HG03565 (cell line): ENCODE data around the gene TOP1.
A peak's percentile ranks its signal among the peaks of the same experiment; 100 is the strongest.

Source experiments
- ATAC-seq: cut with Tn5 transposase; IDR thresholded peaks from one replicate; pipeline ENCODE4 v1.9.1; 2021; ENCODE audit warnings: mild to moderate bottlenecking, moderate library complexity; ENCODE audit not compliant: unreplicated experiment

TOP1 gene

GRCh38 chr20:41054070-41054846 is 25.6 kb downstream of the TOP1 start:
- no peak for ATAC-seq

DNA sequence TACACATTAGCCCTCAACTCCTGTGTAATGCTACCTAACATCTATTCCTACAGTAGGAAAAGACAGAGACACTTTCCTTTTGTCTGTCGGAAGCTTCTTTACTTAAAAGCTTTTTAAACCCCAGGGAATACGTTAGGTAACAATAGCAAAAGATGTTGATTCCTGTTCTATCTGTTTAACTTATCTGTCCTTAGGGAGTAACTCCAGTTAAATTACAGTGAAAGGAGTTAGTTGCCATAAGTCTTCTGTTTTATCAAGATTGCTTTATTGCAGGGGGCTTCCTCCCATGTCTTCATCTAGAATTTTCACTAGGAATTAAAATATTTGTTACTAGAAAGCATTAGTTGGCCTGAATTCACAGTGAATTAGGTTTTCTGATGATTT is 26.2 kb downstream of the TOP1 start:
- ATAC-seq = no peak

DNA sequence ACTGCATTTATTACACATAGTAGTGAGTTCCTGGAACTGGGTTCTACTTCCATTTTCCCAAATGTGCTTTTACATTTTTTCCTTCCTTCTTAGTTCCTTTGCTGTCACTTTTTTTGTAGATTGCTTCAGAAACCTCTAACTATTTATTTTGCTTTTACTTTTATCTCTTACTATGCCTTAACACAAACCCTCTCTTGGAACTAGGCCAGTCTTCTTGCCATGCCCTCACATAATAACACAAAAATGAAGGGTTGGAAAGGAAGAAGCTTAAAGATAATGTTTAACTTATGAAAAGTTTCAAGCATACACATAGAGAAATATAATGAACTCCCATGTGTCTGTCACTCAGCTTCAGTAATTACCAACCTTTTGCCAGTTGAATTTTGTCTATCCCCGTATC is 27.1 kb downstream of the TOP1 start:
- ATAC-seq = no peak

DNA sequence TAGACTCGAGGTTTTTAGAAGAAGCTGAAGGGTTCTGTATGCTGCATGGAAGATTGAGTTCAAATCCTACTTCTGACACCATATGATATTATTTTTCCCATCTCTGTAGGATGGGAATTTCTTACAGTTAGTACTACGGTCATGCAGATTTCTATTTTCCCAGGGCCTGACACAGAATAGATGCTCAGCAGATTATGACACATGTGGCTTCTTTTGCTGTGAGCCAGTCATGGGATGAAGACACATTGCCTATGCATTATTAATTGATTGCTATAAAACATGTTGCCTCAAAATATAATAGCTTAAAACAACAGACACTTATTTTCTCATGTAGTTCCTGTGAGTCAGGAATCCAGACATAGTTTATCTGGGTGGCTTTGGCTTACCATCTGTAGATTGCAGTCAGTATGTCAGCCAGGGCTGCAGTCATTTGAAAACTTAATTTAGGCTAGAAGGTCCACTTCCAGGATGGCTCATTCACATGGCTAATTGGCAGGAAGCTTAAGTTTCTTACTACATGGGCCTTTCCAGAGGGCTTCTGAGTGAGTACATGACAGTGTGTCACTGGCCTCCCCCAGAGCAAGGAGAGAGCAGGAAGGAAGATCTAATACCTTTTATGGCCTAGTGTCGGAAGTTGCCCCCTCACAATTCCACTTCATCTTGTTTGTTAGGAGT is 29.5 kb downstream of the TOP1 start:
- no peak for ATAC-seq

GRCh38 chr20:41058674-41059635 is 30.3 kb downstream of the TOP1 start:
- ATAC-seq = no peak

DNA sequence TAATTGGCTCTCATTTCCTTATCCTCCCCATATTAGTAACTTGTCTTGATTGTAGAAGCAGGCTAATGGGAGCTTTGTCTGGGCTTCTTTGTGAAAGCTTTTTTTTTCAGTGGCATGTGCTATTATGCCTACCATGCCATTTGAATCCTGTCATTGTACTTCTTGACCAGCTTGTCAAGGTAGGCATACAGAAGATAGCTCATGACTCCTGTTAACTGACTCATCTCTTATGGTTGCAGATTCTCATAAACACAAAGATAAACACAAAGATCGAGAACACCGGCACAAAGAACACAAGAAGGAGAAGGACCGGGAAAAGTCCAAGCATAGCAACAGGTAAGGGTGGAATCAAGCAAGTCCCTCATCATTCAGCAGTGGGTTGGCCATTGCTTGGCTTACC is 32.5 kb downstream of the TOP1 start:
- ATAC-seq = no peak

GRCh38 chr20:41063442-41063841 is 34.8 kb downstream of the TOP1 start:
- no peak for ATAC-seq

DNA sequence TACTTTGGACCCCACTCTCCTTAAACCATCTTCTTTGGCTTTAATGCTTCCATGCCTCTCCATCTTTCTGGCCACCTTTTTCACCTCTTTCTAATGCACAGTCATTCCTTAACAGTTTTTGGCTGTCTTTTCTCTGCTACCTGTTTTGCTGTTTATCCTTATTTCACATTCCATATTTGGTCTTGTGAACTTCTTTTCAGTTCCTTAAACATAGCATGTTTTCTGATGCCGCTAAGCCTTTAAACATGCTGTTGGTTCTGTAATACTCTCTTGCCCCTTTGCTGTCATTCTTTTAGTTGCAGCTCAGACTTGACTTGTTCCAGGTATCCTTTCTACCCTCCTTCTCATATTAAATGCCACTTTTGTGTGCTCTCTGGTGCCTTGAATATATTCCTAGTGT is 35.8 kb downstream of the TOP1 start:
- ATAC-seq = peak; percentile 57

DNA sequence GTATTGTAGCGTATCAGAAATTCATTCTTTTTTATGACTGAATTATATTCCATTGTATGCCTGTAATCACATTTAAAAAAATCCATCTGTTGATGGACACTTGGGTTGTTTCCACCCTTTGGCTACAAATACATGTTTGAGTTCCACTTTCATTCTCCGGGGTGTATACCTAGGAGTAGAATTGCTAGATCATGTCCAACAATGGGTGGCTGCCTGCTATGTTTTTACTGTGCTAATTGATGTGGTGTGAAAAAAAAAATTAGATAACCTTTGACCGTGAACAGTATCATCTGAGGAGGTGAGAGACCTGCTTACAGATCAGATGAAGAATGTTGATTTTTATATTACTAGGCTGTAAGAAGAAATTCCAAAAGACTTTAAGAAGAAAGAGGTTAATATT is 37.1 kb downstream of the TOP1 start:
- no peak for ATAC-seq

DNA sequence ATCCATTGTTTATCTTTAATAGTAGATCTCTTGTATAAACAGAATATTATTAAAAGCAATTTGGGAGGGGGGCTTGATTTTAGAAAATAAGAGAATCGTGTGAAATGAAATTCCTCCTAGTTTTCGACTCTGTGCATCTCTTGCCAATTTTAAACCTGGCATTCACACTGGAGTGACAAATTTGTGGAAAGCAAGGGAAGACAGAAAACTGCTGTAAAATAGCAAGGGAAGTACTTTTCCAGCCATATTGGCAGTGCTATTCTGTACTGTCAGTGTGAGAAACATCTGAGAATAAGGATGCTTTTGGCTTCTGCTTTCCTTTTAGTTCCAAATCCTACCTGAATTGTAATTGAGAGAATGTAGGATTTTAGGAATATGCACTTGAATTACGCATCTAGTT is 40.2 kb downstream of the TOP1 start:
- ATAC-seq = no peak

- no peak for ATAC-seq
Observed at GRCh38 chr20:41072190-41072863, 43.7 kb downstream of the TOP1 start.

DNA sequence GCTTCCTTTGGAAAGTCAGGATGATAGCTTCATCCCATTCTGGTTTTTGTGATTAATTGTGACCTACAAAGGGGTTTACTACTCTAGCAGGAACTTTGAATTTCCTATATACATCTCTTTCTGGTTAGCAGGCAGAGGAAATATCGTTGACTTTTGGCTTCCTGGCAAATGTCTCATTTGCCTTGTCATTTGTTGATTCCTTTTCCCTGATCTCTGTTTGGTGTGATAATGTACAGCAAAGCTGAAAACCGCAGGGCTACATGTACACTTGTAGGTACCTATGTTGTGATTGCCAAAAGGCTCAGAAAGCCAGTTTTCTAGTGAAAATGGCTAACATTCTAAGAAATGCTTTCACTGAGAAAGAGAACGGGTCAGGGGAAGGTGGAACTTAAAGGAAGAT is 44.3 kb downstream of the TOP1 start:
- ATAC-seq = no peak

GRCh38 chr20:41074441-41074840 is 45.8 kb downstream of the TOP1 start:
- ATAC-seq = no peak

GRCh38 chr20:41076776-41077175 is 48.2 kb downstream of the TOP1 start:
- ATAC-seq = no peak

DNA sequence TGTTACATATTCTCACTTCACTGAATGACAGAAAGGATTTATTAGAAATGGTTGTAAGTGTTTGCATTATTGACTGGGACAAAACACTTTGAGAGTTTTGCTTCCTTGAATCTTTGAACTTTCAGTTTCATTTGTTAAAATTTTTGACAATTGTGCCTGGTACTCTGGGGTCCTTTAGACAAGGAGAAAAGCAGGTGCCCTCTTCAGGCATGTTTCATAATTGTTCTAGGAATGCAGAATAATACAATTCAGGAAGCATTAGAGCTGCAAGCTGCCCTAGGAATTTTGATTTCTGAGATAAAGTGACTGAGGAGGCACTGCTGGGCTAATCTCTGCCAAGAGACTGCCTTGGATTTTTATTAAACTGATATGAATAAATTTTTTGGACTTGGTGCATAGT is 49.7 kb downstream of the TOP1 start:
- no peak for ATAC-seq

DNA sequence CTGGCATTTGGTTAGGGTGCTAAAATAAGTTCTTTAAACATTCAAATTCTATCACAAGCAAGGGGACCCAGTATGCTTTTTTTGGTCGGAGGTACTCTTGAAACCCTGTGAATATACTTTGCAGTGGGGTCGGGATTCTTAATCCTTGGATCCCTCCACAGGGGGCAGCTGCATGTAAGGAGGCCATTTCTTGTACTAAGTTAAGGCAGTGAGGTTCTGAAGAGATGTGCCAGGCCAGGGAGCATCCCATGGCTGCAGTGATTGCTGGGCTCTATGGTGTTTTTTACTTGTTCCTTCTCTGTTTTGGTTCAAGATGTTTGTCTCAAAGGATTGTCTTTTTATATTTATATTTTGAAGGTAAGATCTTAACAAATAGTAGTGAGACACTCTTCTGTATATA is 50.4 kb downstream of the TOP1 start:
- no peak for ATAC-seq

DNA sequence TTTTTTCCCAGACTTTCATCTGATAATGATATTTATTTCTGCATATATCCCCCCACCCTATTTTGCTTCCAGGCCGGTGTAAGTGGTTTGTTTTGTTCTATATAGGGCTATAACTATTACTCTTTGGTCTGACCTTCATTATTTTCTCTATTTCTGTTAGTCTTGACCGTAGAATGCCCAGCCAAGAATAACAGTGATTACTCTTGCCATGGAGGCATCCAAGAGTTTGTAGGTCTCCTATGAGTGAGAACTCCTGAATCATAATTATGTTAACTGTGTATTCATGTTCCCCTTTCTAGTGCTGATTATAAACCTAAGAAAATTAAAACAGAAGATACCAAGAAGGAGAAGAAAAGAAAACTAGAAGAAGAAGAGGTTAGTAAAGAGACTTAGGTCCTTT is 52.2 kb downstream of the TOP1 start:
- no peak for ATAC-seq

- ATAC-seq = no peak
Observed at GRCh38 chr20:41081276-41081814, 52.7 kb downstream of the TOP1 start.

- no peak for ATAC-seq
Observed at GRCh38 chr20:41082306-41082705, 53.7 kb downstream of the TOP1 start.

GRCh38 chr20:41085606-41086005 is 57.0 kb downstream of the TOP1 start:
- no peak for ATAC-seq
